Vagina (tissue), 2 donors: Measurements from ENCODE around the gene ZNF142. TPM values are rescaled to one million over a fixed set of nuclear protein-coding genes. Genes with fewer than 3 reads are reported as not detected.

Experiments used
- DNase-seq, 2 donors: peaks; one replicate each; pipeline ENCODE4 v3.0.0-alpha.2; 2017; ENCODE audit errors: extremely low spot score in 2 of 2
- H3K27ac ChIP-seq: fragments of 200-600 bp; sonication (generic); one replicate; pipeline ENCODE4 v1.5.1; 2019
- H3K27me3 ChIP-seq: fragments of 200-600 bp; sonication (generic); one replicate; pipeline ENCODE4 v1.5.1; 2019
- H3K36me3 ChIP-seq, 2 donors: fragments of 200-600 bp; sonication (generic); one replicate each; pipeline ENCODE4 v1.5.1; 2017 to 2019
- H3K4me1 ChIP-seq: fragments of 200-600 bp; sonication (generic); one replicate; pipeline ENCODE4 v1.5.1; 2019
- H3K4me3 ChIP-seq, 2 donors: fragments of 200-600 bp; sonication (generic); 1 replicate in 1 of 2; 2 replicates in 1 of 2; pipeline ENCODE4 v1.5.1; 2016 to 2019
- H3K9me3 ChIP-seq: fragments of 200-600 bp; sonication (generic); one replicate; pipeline ENCODE4 v1.5.1; 2019
- CTCF ChIP-seq, 3 experiments: fragments of 450-650 bp in 2 of 3; fragments of 200-600 bp in 1 of 3; sonication (generic) in 1 of 3; IDR thresholded peaks; one replicate each; pipeline ENCODE4 v1.5.1; 2017 to 2019; ENCODE audit warnings: antibody characterized with exemption in 3 of 3, mild to moderate bottlenecking in 2 of 3, moderate library complexity in 2 of 3
- POLR2A ChIP-seq, 2 donors: fragments of 450-650 bp; IDR thresholded peaks; one replicate each; pipeline ENCODE4 v1.6.1; 2017; ENCODE audit warnings: antibody characterized with exemption in 2 of 2, mild to moderate bottlenecking in 2 of 2, moderate library complexity in 2 of 2
- POLR2AphosphoS5 ChIP-seq, 2 donors: sonication (generic); formaldehyde crosslinking; IDR thresholded peaks; one replicate each; pipeline ENCODE4 v1.9.0; 2017; ENCODE audit warnings: antibody characterized with exemption in 2 of 2, mild to moderate bottlenecking in 2 of 2, low read depth in 1 of 2; ENCODE audit not compliant: insufficient read depth in 1 of 2
- intact Hi-C: fragments of 100-400 bp; cut with DNase I; formaldehyde crosslinking; loops from one replicate; pipeline ENCODE4 v1.15.1; 2023
- total RNA-seq: library from RNA; depleted of rRNA; stranded (reverse); fragments of >200 nt; gene quantifications from one replicate; pipeline ENCODE4 v1.2.3, GENCODE V29; 2016

Gene ZNF142
- total RNA-seq, 1 donor from 2014 or later, result 22.8 TPM

- Histone ChIP-seq H3K36me3 (peaks cover 0 to 49% of the 10 kb centered on the region in 2 donors), H3K27ac (no peak overlapping the region), H3K4me1 (peaks cover 21% of the 10 kb centered on the region), H3K9me3 (no peaks in the 10 kb centered on the region), H3K4me3 (no peak overlapping the region), H3K27me3 (no peaks in the 10 kb centered on the region)
- TF ChIP-seq POLR2A (IDR thresholded peaks at IDR 0.05) (no peak), CTCF (IDR thresholded peaks at IDR 0.05) (no peak), POLR2AphosphoS5 (IDR thresholded peaks at IDR 0.05; ENCODE audit: insufficient read depth in 1 of 2, low read depth in 1 of 2) (no peak)
- no peak for DNase-seq
- intact Hi-C loops, result no loop called here
Measured at GRCh38 chr2:218655751-218656150, 3.7 kb downstream of the ZNF142 start.

GRCh38 chr2:218648787-218649100 is 10.7 kb downstream of the ZNF142 start:
- no peak for DNase-seq
- TF ChIP-seq POLR2A (IDR thresholded peaks at IDR 0.05) (no peak), POLR2AphosphoS5 (IDR thresholded peaks at IDR 0.05; ENCODE audit: insufficient read depth in 1 of 2, low read depth in 1 of 2) (no peak), CTCF (IDR thresholded peaks at IDR 0.05) (no peak)
- no peaks in the 10 kb centered on the region for H3K9me3 ChIP-seq
- no peak overlapping the region for H3K27ac ChIP-seq
- no peak overlapping the region for H3K4me3 ChIP-seq
- peaks cover 7 to 86% of the 10 kb centered on the region in 2 donors for H3K36me3 ChIP-seq
- no peaks in the 10 kb centered on the region for H3K4me1 ChIP-seq
- intact Hi-C loops, result loop anchor here (10.0 kb wide), 1 partner anchor 244 kb away; no protein-coding TSS in a partner anchor
- H3K27me3 ChIP-seq, result no peaks in the 10 kb centered on the region

- DNase-seq, result no peak
Measured at GRCh38 chr2:218648088-218648786, 11.2 kb downstream of the ZNF142 start.

GRCh38 chr2:218645126-218645525 is 14.3 kb downstream of the ZNF142 start:
- Histone ChIP-seq H3K36me3 (peaks cover 7 to 86% of the 10 kb centered on the region in 2 donors), H3K4me1 (no peaks in the 10 kb centered on the region), H3K27me3 (no peaks in the 10 kb centered on the region), H3K27ac (no peak overlapping the region), H3K4me3 (no peak overlapping the region), H3K9me3 (no peaks in the 10 kb centered on the region)
- no peak for DNase-seq
- no peak for TF ChIP-seq POLR2A (IDR thresholded peaks at IDR 0.05)
- TF ChIP-seq CTCF (IDR thresholded peaks at IDR 0.05), result no peak
- no peak for TF ChIP-seq POLR2AphosphoS5 (IDR thresholded peaks at IDR 0.05; ENCODE audit: insufficient read depth in 1 of 2, low read depth in 1 of 2)
- intact Hi-C loops, result loop anchor here (10.0 kb wide), 1 partner anchor 240 kb away; no protein-coding TSS in a partner anchor

More at GRCh38 chr2:218648088-218648786, 11.2 kb downstream of the ZNF142 start:
- no peak overlapping the region for H3K27ac ChIP-seq
- intact Hi-C loops, result loop anchor here (10.0 kb wide), 1 partner anchor 243 kb away; no protein-coding TSS in a partner anchor
- H3K4me1 ChIP-seq, result no peaks in the 10 kb centered on the region
- H3K36me3 ChIP-seq, result peaks cover 7 to 88% of the 10 kb centered on the region in 2 donors
- no peaks in the 10 kb centered on the region for H3K27me3 ChIP-seq
- TF ChIP-seq POLR2AphosphoS5 (IDR thresholded peaks at IDR 0.05; ENCODE audit: insufficient read depth in 1 of 2, low read depth in 1 of 2), result no peak
- TF ChIP-seq CTCF (IDR thresholded peaks at IDR 0.05), result peak; percentile 23 to 60 (median 47)
- no peak for TF ChIP-seq POLR2A (IDR thresholded peaks at IDR 0.05)
- H3K4me3 ChIP-seq, result no peak overlapping the region
- H3K9me3 ChIP-seq, result no peaks in the 10 kb centered on the region

GRCh38 chr2:218644721-218645120 is 14.7 kb downstream of the ZNF142 start:
- no peak for DNase-seq
- H3K9me3 ChIP-seq, result no peaks in the 10 kb centered on the region
- H3K4me3 ChIP-seq, result no peak overlapping the region
- no peak for TF ChIP-seq POLR2AphosphoS5 (IDR thresholded peaks at IDR 0.05; ENCODE audit: insufficient read depth in 1 of 2, low read depth in 1 of 2)
- no peak for TF ChIP-seq CTCF (IDR thresholded peaks at IDR 0.05)
- TF ChIP-seq POLR2A (IDR thresholded peaks at IDR 0.05), result no peak
- no peaks in the 10 kb centered on the region for H3K27me3 ChIP-seq
- no peak overlapping the region for H3K27ac ChIP-seq
- H3K36me3 ChIP-seq, result peaks cover 3 to 84% of the 10 kb centered on the region in 2 donors
- H3K4me1 ChIP-seq, result no peaks in the 10 kb centered on the region
- intact Hi-C loops, result loop anchor here (10.0 kb wide), 1 partner anchor 240 kb away; no protein-coding TSS in a partner anchor
